HepG2 (cell line): ENCODE results near the gene NUDT17. TPM values are rescaled to one million over a fixed set of nuclear protein-coding genes. Genes with fewer than 3 reads are reported as not detected.

Experiments used
- BRCA1 ChIP-seq: sonication (generic); formaldehyde crosslinking; IDR thresholded peaks from 2 replicates; pipeline ENCODE4 v1.4.0; 2020; ENCODE audit warnings: missing genetic modification reagents
- GATAD1 ChIP-seq: IDR thresholded peaks from 2 replicates; pipeline ENCODE4 v1.6.1; 2016; ENCODE audit warnings: missing genetic modification reagents, missing compliant biosample characterization
- KDM3A ChIP-seq: IDR thresholded peaks from 2 replicates; pipeline ENCODE4 v1.6.1; 2018; ENCODE audit warnings: low read depth, missing compliant biosample characterization
- KLF11 ChIP-seq: IDR thresholded peaks from 2 replicates; pipeline ENCODE4 v1.6.1; 2016; ENCODE audit warnings: missing compliant biosample characterization
- SRSF4 ChIP-seq: fragments of 200-400 bp; formaldehyde crosslinking; IDR thresholded peaks from one replicate; pipeline ENCODE4 v1.6.1; 2018; ENCODE audit warnings: mild to moderate bottlenecking, low read depth, low read length, moderate library complexity; ENCODE audit not compliant: poor library complexity, severe bottlenecking
- TBP ChIP-seq: sonication (generic); formaldehyde crosslinking; IDR thresholded peaks from 2 replicates; pipeline ENCODE4 v1.5.0; 2020; ENCODE audit warnings: missing genetic modification reagents
- THAP11 ChIP-seq: IDR thresholded peaks from 2 replicates; pipeline ENCODE4 v1.6.1; 2016; ENCODE audit warnings: missing biosample characterization, missing genetic modification reagents
- ZFP41 ChIP-seq: sonication (generic); formaldehyde crosslinking; IDR thresholded peaks from 2 replicates; pipeline ENCODE4 v1.4.0; 2020; ENCODE audit warnings: mild to moderate bottlenecking, missing genetic modification reagents, borderline replicate concordance
- ZNF567 ChIP-seq: sonication (generic); formaldehyde crosslinking; IDR thresholded peaks from 2 replicates; pipeline ENCODE4 v1.8.1; 2023; ENCODE audit warnings: mild to moderate bottlenecking, missing genetic modification reagents, borderline replicate concordance
- ZNF713 ChIP-seq: sonication (generic); formaldehyde crosslinking; IDR thresholded peaks from 2 replicates; pipeline ENCODE4 v1.4.0; 2020; ENCODE audit warnings: mild to moderate bottlenecking, missing genetic modification reagents
- polyA plus RNA-seq, 8 experiments: library from polyadenylated mRNA; depleted of rRNA in 3 of 8; stranded (reverse) in 7 of 8; unstranded in 1 of 8; fragments of >200 nt; fragmentation: Illumina TruSeq in 4 of 8; extraction: Trizol in 4 of 8; gene quantifications; 2 replicates each; pipeline versions ENCODE4 v1.2.1 to v1.2.3, GENCODE V29; 2011 to 2016; ENCODE audit warnings: low read depth in 4 of 8, missing spikeins in 1 of 8, mixed read lengths in 1 of 8; ENCODE audit not compliant: insufficient read depth in 1 of 8
- total RNA-seq, 5 experiments: library from RNA; depleted of rRNA; stranded (reverse); fragments of >200 nt; fragmentation: Illumina TruSeq; extraction: Trizol; gene quantifications; 2 replicates each; pipeline ENCODE4 v1.2.3, GENCODE V29; 2016; ENCODE audit warnings: low read depth in 1 of 5
- TF ChIP-seq, protein P1 (sequence below), 2 experiments: fragments of 450-650 bp in 1 of 2; sonication (generic) in 1 of 2; formaldehyde crosslinking in 1 of 2; IDR thresholded peaks; 2 replicates each; pipeline versions ENCODE4 v1.6.1 to v1.8.0; 2016 to 2022; ENCODE audit warnings: antibody characterized with exemption in 1 of 2, mild to moderate bottlenecking in 1 of 2, missing genetic modification reagents in 1 of 2
- TF ChIP-seq, protein P2 (sequence below): sonication (generic); formaldehyde crosslinking; IDR thresholded peaks from 2 replicates; pipeline ENCODE4 v1.8.0; 2022; ENCODE audit warnings: missing genetic modification reagents, low read depth, mild to moderate bottlenecking, borderline replicate concordance
- TF ChIP-seq, protein P3 (sequence below): IDR thresholded peaks from 2 replicates; pipeline ENCODE4 v1.6.1; 2018; ENCODE audit warnings: missing genetic modification reagents, mild to moderate bottlenecking, missing compliant biosample characterization
- TF ChIP-seq, protein P4 (sequence below): sonication (generic); formaldehyde crosslinking; IDR thresholded peaks from 2 replicates; pipeline ENCODE4 v1.4.0; 2020; ENCODE audit warnings: missing genetic modification reagents, borderline replicate concordance

NUDT17 gene
- total and polyA plus RNA-seq, 2 of the 13 experiments (the other 11 are each of a cell fraction or from before 2014, with no cell fraction given), result 2.6 to 5.8 TPM

DNA sequence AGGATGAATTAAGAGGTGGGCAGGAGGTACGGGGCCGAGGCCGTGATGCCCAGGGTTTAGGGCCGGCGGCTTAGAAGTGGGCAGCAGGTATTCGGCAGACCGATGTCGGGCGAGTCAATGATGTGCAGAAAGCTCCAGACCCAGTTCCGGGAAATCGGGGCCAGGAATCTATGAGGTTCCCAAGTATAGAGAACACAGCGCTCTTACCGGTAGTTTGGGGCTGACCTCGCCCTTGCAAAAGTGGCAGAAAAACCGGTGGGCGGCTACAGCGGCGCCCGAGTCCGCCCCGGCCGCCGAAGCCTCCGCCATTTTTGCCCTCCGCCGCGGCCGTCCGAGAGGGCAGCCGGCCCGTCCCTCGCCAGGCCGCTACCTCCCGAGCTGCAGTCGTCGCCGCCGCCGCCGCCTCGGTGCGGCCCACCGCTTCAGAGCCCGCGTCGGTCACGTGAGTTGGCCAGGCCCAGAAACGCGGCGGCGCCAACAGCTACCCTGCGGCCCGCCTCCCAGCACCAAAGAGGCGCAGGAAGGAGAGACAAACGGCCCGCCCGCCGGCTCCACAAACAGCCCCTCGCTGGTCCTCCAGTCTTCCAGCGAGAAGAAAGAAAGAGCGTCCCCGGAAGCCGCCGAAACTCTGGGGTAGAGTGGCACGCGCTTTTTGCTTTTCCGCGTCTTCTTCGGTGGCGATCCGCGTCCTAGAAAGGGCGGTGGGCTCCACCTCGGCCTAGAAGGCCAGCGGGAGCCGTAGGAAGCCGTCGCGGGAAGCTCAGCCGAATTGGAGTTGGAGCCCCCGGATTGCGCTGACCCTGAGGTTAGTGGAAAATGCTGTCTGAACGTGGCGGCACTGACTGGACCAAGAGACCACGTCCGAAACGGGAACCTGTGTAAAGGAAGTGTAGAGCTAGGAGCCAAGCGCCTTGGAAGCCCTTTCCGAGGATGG is 21.6 kb upstream of the NUDT17 start, which contains the start of the genes POLR3C and RNF115 (continued):
- TF ChIP-seq, protein P1, sequence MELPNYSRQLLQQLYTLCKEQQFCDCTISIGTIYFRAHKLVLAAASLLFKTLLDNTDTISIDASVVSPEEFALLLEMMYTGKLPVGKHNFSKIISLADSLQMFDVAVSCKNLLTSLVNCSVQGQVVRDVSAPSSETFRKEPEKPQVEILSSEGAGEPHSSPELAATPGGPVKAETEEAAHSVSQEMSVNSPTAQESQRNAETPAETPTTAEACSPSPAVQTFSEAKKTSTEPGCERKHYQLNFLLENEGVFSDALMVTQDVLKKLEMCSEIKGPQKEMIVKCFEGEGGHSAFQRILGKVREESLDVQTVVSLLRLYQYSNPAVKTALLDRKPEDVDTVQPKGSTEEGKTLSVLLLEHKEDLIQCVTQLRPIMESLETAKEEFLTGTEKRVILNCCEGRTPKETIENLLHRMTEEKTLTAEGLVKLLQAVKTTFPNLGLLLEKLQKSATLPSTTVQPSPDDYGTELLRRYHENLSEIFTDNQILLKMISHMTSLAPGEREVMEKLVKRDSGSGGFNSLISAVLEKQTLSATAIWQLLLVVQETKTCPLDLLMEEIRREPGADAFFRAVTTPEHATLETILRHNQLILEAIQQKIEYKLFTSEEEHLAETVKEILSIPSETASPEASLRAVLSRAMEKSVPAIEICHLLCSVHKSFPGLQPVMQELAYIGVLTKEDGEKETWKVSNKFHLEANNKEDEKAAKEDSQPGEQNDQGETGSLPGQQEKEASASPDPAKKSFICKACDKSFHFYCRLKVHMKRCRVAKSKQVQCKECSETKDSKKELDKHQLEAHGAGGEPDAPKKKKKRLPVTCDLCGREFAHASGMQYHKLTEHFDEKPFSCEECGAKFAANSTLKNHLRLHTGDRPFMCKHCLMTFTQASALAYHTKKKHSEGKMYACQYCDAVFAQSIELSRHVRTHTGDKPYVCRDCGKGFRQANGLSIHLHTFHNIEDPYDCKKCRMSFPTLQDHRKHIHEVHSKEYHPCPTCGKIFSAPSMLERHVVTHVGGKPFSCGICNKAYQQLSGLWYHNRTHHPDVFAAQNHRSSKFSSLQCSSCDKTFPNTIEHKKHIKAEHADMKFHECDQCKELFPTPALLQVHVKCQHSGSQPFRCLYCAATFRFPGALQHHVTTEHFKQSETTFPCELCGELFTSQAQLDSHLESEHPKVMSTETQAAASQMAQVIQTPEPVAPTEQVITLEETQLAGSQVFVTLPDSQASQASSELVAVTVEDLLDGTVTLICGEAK (IDR thresholded peaks at IDR 0.05), result no peak
- TF ChIP-seq, protein P1 (CRISPR knock-in tag; IDR thresholded peaks at IDR 0.05), result peak; percentile 69; the same call in 1 of the 2 replicates
- peak; percentile 34; the same call in 1 of the 2 replicates for TF ChIP-seq KLF11 (CRISPR knock-in tag)
- TF ChIP-seq SRSF4, result no peak
- no peak for TF ChIP-seq ZFP41 (CRISPR knock-in tag)
- peak; percentile 78; the same call in 1 of the 2 replicates for TF ChIP-seq KDM3A
- TF ChIP-seq, protein P2, sequence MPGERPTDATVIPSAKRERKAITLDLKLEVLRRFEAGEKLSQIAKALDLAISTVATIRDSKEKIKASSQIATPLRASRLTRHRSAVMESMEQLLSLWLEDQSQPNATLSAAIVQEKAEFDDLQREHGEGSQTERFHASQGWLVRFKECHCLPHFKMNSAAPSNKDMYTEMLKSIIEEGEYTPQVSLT (CRISPR knock-in tag), result no peak
- peak; percentile 85 for TF ChIP-seq THAP11 (CRISPR knock-in tag)
- TF ChIP-seq BRCA1 (CRISPR knock-in tag), result 0 out of 2 replicates have a peak, but pooled peaks have one; percentile 37
- TF ChIP-seq, protein P3, sequence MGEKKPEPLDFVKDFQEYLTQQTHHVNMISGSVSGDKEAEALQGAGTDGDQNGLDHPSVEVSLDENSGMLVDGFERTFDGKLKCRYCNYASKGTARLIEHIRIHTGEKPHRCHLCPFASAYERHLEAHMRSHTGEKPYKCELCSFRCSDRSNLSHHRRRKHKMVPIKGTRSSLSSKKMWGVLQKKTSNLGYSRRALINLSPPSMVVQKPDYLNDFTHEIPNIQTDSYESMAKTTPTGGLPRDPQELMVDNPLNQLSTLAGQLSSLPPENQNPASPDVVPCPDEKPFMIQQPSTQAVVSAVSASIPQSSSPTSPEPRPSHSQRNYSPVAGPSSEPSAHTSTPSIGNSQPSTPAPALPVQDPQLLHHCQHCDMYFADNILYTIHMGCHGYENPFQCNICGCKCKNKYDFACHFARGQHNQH (CRISPR knock-in tag), result peak; percentile 82
- TF ChIP-seq GATAD1 (CRISPR knock-in tag), result peak; percentile 83
- TF ChIP-seq ZNF713 (CRISPR knock-in tag), result no peak
- no peak for TF ChIP-seq ZNF567 (CRISPR knock-in tag)
- no peak for TF ChIP-seq TBP
- TF ChIP-seq, protein P4, sequence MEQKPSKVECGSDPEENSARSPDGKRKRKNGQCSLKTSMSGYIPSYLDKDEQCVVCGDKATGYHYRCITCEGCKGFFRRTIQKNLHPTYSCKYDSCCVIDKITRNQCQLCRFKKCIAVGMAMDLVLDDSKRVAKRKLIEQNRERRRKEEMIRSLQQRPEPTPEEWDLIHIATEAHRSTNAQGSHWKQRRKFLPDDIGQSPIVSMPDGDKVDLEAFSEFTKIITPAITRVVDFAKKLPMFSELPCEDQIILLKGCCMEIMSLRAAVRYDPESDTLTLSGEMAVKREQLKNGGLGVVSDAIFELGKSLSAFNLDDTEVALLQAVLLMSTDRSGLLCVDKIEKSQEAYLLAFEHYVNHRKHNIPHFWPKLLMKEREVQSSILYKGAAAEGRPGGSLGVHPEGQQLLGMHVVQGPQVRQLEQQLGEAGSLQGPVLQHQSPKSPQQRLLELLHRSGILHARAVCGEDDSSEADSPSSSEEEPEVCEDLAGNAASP, result no peak
